Jurkat, Clone E6-1 (cell line): ENCODE data around the gene SIGLEC1.

Experiments used
- DNase-seq: peaks from one replicate; pipeline ENCODE4 v3.0.0-alpha.2; 2011; ENCODE audit warnings: low read depth, low spot score
- H3K4me3 ChIP-seq: 2 replicates; pipeline ENCODE4 v1.5.1; 2011; ENCODE audit warnings: mild to moderate bottlenecking, low read length, control low read depth, moderate library complexity

Gene SIGLEC1

DNA sequence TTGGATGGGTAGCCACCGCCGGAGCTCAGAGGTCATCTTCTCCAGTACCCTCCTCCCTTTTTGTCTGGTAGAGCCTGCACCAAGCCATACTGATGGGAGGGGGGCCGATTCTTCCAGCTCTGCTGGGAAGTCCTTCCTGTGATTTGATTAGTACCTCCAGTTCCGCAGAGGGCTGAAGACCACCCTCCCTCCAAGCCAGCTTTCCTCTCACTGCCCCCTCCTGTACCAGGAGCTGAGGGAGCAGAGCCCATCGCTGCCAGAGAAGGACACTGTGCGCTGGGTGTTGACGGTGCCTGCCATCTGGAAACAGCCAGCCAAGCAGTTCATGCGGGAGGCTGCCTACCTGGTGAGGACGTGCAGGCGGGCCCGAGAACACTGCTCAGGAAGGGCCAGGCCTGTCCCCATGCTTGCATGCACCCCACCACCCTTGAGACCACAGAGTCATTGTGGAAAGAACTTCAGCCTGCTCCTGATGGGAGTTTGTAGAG, 33.3 kb upstream of the SIGLEC1 start:
- H3K4me3 ChIP-seq: no peak overlapping the region
- DNase-seq: no peak

DNA sequence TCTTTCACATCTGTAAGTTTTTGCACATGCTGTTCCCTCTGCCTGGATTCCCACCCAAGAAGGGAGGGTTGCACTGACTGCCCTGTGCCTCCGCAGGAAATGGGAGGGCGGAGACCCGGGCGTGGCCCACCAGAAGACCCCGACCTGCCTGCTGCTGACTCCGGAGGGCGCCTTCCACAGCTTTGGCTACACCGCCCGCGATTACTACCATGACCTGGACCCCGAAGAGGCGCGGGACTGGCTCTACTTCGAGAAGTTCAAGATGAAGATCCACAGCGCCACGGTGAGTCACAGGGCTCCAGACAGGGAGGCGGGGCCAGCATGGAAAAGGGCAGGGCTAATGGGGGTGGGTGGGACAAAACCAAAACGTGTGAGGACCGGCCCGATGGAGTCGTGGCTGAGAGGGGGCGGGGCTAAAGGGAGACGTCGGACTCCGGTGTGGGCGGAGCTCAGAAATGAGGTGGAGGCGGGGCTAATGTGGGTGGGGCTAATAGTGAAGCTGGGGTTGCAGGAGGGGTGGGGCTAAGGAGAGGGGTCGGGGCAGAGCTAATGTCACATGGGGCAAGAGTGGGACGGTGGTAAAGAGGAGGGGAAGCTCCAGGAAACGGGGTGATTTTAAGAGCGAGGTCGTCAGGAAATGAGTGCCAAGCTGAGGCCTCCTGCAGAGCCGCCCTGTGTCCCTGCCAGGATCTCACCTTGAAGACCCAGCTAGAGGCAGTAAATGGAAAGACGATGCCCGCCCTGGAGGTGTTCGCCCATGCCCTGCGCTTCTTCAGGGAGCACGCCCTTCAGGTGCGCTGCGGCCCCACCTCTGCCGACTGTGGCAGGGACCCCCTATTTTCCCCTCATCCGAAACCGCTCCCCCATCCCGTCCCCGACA, 32.6 kb upstream of the SIGLEC1 start:
- peak; percentile 60 for DNase-seq

DNA sequence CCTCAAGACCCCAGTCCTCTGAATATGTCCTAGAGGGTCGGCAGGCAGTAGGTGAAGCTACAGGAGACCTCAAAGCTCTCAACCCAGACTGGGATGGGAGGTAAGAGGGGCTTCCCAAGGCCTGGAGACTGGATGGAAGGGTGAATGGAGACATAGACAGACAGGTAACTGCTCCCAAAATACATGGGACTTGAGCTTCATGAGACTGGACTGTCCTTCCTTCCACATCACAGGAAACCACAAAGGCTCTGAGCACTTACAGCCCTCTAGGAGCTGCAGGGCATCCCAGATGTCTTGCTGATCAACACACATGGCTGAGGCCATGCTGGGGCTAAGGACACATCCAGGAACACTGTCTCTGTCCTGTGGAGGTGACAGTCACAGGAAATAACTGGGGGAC, 31.6 kb upstream of the SIGLEC1 start:
- DNase-seq: no peak
- H3K4me3 ChIP-seq: no peak overlapping the region

More for the DNA sequence above, 32.6 kb upstream of the SIGLEC1 start:
- peak overlapping the region; percentile 13 for H3K4me3 ChIP-seq

DNA sequence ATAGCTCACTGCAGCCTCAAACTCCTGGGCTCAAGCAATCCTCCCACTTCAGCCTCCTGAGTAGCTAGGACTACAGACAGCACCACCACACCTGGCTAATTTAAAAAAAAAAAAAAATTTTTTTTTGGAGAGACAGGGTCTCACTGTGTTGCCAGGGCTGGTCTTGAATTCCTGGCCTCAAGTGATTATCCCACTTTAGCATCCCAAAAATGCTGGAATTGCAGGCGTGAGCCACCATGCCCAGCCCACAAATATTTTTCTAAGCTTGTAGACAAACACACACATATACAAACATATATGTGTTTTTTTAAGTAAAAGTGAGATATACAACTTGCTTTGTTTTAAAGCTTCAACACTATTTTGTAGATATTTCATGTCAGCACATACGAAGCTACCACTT, 30.9 kb upstream of the SIGLEC1 start:
- no peak for DNase-seq

DNA sequence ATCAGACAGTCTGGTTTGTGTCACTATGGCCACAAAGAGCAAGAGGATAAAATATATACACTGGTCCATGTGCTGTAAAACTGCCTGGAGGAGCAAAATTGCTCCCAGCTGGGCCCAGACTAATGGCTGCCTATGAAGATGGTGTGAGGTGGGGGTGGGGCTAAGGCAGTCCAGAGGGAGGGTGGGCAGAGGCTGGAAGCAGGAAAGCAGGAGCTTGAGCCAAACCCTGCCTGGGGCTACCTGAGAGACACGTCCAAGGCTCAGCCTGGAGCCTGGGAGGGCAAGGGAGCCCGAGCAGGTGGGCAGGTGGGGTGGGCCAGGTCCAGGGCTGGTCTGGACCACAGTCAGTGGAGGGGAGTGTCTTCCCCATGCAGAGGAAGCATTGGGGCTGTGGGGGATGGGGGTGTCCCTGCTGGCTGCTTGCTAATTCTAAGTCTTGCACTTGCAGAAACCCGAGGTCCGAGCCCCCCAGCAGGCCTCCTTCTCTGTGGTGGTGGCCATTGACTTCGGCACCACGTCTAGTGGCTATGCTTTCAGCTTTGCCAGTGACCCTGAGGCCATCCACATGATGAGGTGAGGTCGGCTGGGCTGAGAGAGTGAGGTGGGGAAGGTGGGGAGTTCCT, 29.5 kb upstream of the SIGLEC1 start:
- DNase-seq: no peak
- H3K4me3 ChIP-seq: no peak overlapping the region

More for the DNA sequence above, 30.9 kb upstream of the SIGLEC1 start:
- no peak overlapping the region for H3K4me3 ChIP-seq

DNA sequence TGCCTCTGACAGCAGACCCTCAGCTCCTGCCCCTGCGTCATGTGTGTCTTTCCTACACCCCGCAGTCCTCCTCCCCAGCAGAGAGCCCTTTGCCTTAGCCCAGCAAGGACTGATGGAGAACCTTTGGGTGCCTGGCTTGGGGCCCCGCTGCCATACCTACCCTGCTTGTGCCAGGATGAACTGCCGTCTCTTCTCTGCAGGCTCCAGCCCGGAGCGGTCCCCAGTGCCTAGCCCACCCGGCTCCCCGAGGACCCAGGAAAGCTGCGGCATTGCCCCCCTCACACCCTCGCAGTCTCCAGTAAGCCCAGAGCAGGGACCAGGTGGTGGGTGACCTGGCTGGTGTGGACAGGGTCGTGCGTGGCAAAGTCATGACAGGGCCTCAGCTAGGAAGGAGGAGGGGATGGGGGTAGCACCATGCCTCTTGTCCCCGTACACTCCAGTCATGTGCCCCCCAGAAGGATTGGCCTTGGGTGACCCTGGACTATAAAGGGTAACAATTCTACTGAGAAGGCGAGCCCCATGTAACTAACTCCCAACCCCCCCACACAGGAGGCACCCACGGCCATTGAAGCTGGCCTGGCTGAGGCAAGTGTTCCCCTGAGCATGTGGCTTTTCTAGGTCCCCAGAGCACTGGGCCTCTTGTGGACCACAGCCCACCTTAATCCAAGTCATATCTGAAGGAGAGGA, 28.4 kb upstream of the SIGLEC1 start:
- DNase-seq: no peak
- H3K4me3 ChIP-seq: no peak overlapping the region

DNA sequence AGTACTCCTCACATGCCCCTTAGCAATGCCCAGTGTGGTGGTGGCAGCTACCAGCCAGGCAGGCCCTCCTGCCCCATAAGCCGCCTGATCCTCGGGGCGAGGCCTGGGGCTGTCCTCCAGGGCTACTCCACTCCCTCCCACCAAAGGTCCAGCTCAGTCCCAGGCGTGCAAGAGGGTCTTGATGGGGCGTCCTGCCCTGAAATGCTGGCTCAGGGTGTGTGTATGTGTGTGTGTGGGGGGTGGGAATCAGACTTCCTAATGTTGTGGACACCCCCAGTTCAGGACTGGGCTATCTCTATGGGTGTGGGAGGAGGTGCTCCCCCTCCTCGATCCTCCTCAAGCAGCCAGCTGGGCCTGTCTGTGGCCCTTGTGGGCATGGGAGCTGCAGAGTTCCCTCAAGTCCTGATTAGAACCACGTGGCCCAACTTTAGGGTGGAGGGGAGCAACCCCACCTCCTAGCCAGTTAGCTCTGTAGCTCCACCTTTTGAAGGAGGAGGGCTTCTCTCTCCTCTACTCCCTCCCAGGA, 27.6 kb upstream of the SIGLEC1 start:
- DNase-seq: no peak
- H3K4me3 ChIP-seq: no peak overlapping the region

DNA sequence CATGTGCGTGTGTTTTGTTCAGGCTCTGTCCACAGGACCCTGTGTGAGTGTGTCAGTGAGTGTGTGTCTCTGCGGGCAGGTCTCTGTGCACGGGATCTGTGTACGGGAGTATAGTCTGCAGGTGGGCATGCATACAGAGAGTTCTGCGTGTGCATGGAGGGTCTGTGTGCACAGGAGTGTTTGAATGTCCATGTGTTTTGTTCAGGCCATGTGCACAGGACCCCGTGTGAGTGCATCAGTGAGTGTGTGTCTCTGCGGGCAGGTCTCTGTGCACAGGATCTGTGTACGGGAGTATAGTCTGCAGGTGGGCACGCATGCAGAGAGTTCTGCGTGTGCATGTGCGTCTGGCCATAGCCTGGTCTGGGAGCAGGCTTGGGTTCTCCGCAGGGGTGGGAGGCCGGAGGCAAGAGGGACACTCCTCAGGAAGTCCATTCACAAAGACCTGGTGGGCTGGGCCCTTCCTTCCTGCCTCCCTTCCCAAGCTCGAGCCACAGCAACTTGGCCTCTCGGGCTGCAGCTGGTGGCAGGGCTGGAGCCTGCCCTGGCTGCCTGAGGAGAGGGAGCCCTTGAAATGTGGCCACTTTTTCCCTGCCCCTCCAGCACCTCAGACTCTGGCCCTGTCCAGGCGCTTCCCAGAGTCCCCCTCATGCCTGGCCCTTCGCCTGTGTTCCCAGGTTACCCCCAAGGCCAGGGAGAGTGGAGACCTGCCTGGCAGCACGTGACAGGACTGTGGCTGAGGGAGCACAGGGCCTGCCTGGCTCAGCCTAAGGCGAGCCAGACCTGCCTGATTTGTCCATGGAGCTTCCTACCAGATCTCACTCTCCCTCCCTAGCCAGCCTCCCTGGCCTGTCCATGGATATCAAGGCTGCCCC, 26.9 kb upstream of the SIGLEC1 start:
- no peak for DNase-seq
- H3K4me3 ChIP-seq: no peak overlapping the region

DNA sequence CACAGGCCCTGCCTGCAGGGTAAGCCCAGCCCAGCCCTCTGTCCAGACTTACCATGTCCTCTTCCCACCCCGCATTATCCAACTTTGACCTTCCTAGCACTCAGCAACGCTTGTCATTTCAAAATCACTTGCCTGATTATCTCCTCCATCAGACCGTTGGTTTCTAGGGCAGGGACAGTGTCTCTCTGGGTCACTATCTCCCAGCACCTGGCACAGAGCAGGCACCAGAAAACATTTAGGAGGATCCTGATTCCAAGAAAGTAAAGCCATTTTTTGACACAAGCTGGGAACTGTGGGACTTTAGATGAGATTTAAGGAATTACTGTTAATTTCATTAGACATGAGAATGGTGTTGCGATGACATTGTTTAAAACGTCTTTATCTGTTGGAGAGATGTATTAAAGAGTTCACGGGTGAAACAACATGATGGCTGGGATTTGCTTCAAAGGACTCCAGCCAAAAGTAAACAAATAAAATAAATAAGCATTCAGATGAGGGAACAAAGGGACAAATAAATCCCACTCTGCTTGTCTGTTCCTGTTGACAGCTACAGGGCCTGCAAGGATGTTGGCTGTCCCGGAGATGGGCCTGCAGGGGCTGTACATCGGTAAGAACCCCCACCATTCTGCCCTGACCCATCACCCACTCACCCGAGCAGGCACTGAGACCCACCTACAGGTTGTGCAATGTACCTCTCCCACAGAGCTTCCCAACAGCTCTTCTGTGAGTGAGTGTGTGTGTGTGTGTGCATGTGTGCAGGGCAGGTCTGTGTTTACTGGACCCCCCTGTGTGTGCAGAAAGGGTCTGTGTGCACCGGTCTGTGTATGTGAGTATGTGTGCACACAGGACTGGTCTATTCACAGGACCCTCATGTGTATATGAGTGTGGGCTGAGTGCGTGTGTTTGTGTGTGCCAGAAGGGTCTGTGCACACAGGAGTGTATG, 26.0 kb upstream of the SIGLEC1 start:
- no peak overlapping the region for H3K4me3 ChIP-seq
- no peak for DNase-seq

DNA sequence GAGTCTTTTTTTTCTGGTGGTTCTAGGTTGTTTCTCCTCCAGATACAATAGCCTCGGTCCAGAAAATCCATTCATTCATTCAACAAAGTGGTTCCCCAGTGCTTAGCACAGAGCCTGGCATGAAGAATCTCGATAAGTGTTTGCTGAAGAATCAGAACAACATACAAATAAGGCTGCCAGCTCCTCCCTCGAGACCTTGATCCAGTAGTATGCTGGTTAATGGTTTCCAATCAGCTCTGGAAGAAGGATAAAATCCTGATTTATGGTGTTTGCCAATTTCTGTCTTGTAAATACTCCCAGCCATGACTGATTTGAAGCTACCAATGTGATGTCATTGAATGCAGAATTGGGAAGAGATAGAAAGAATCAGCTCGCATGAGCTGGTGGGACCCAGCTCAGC, 23.4 kb upstream of the SIGLEC1 start:
- no peak overlapping the region for H3K4me3 ChIP-seq
- no peak for DNase-seq

DNA sequence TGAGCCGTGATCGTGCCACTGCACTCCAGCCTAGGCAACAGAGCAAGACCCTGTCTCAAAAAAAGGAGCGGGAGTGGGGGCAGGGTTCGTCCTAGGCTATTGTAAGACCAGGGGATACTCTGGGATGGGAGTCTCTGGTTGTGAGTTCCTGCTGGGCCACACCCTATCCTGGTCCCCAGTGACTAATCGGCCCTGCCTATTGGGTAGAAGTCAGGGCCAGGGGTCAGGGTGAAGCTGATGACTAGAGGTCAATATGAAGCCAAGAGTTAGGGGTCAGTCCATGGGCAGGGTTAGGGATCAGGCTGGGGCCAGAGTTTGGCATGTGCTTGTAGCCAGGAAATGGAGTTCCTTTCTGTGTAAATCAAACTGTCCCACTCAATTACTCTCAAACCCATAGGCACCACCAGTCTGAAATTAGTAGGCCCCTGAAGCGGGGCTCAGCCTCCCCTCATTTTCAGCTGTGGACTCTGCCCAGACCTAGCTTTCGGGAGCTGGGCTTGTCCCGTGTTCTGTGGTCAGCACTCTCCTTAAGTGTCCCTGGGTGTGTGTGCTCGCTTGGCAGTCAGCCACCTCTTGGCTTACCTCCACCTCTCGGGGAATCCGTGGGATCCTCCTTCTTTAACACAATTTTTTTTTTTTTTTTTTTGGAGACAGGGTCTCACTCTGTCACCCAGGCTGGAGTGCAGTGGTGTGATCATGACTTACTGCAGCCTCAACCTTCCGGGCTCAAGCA, 21.9 kb upstream of the SIGLEC1 start:
- DNase-seq: no peak
- H3K4me3 ChIP-seq: no peak overlapping the region

DNA sequence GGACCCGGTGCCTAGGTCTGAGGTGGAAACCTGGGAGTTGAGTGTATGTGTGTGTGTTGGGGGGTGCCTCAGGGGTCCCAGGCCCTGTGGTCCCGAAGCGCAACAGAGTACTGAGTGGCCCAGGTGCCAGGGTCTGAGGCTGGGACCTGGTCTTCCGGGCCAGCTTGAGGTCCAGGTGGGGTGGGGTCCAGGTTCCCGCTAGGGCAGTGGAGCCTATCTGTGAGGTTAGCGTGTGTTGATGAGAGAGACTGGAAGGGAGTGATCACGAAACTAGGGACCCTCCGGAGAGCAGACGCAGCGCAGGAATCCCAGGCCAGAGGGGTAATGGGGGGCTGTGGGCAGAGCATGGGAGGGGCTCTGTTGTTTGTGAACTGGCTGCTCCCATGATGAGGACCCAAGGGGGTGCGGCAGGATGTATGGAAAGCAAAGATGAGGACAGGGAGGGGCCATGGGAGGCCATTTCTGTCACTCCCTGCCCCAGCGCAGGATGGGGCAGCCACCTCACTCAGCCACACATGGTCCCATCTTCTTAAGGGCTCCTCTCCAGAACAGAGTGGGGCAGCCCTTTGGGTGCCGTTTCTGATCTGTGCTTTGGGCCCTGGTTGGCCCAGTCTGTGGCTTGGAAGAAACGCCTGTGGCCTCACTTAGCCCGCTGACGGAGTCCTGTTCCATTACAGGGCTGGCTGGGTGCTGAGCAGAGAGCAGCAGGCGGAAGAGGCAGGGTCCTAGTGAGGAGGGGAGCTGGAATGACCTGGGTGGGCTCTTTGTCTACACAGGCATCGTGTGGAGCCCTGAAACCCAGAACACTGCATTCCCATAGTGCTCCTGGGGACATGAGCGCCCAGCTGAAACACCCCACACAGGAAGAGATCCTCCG, 21.0 kb upstream of the SIGLEC1 start:
- no peak for DNase-seq
- H3K4me3 ChIP-seq: no peak overlapping the region

DNA sequence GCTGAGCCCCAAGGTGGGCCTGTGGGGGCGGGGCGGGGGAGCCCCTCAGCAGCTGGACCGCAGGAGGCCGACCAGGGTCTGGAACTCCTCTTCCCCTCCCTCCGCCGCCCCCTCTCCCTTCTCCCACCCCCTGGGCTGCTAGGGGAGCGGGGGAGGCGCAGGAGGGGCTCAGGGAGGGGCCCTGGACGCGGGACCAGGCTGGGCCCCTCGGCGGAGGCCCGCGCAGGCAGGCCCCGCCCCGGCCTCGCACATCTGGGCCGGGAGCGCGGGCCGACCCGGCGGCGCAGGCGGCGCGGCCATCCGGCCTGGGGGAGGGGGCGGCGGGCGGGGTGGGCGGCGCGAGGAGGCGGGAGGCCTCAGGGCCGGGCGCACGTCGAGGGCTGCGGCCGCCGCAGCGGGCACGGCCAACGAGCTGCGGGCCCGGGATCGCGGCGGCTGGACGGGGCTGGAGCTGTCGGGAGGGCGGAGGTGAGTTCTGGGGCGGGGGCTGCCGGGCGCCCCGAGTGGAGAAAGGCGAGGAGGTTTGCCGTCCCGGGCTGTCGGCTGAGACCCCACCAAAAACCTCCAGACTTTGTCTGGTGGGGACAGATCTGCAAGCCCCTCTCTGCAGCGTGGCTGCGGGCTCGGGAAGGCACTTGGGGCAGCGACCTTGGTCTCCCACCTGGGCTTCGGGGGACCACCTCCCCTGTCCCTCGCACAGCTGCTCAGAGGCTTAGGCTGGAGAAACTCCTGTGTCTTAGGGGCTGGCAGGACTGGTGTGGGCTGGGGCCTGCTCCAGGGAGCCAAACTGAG, 20.1 kb upstream of the SIGLEC1 start, which contains the start of gene HSPA12B:
Gene HSPA12B, plus strand, starts transcription at position 359 of the 792 bp plus-strand sequence. CDS start 5,990 bp downstream, outside the sequence.
- DNase-seq: no peak
- no peak within 1 kb of the TSS for H3K4me3 ChIP-seq

DNA sequence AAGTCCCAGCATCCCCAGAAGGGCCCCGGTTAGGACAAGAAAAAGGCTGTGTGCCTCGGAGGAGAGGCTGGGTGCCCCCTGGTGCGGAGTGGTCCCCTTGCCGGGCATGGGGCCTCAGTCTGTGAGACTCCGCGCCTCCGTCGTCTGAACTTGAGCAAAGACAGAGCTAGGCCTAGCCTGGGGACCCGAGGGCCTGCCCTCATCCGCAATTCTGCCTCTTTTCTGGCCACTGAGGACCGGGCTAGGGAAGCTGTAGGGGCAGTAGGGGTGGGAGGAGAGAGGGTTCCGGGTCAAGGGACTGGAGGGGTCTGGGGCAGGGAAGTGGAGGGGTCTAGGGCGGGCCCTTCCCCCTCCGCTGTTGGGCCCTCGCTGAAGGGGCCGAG, 19.5 kb upstream of the SIGLEC1 start:
- no peak overlapping the region for H3K4me3 ChIP-seq
- no peak for DNase-seq
